ENCODE results near the gene SEMA3C. TPM values are rescaled to one million over a fixed set of nuclear protein-coding genes. Genes with fewer than 3 reads are reported as not detected.

The SEMA3C gene
- total RNA-seq, 1 experiment from 2014 or later: 39.3 TPM

DNA sequence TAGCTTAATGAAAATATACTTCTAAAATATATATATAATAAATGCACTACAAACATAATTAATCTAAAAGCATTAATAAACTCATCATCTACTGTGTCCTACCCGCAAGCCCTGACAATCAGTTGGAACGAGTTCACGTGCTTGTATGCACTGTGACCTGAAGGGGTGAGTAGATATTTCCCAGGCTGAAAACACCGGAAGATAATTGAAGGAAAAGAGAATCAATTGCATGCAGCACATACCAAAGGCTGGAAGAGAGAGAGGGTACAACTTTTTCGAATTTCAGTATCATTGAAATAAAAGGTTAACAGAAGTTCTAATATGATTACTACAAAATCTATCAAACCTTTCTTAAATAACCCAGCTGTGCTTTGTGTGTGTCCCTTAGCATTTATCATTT, 94.6 kb downstream of the SEMA3C start:
- no peaks in the 10 kb centered on the region for H3K9me3 ChIP-seq (replicated peaks)
- no peaks in the 10 kb centered on the region for H3K27me3 ChIP-seq
- DNase-seq: no peak
- no peaks in the 10 kb centered on the region; the same call in 1 of the 2 replicates for H3K4me1 ChIP-seq
- peaks cover 23% of the 10 kb centered on the region for H3K36me3 ChIP-seq
- no peak overlapping the region for H3K4me3 ChIP-seq
- H3K27ac ChIP-seq: no peak overlapping the region

DNA sequence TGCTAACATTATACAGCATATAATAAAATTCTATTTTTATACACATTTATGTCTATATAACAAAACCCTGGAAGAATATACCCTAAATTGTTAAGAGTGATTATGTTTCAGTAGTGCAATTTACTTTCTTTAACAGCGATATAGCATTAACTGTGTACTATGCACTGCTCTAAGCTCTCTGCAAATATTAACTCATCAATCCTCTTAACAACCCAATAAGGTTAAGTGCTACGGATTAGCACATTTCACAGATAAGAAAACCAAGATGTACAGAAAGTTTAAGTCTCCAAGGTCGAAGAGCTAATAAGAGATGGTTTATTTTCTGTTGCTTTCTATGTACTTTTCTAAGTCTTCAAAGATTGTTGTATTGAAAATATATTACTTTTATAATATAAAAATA, 95.8 kb downstream of the SEMA3C start:
- no peaks in the 10 kb centered on the region; the same call in 1 of the 2 replicates for H3K4me1 ChIP-seq
- H3K27me3 ChIP-seq: no peaks in the 10 kb centered on the region
- H3K4me3 ChIP-seq: no peak overlapping the region
- no peak for DNase-seq
- H3K36me3 ChIP-seq: peaks cover 22% of the 10 kb centered on the region
- no peaks in the 10 kb centered on the region for H3K9me3 ChIP-seq (replicated peaks)
- H3K27ac ChIP-seq: no peak overlapping the region

DNA sequence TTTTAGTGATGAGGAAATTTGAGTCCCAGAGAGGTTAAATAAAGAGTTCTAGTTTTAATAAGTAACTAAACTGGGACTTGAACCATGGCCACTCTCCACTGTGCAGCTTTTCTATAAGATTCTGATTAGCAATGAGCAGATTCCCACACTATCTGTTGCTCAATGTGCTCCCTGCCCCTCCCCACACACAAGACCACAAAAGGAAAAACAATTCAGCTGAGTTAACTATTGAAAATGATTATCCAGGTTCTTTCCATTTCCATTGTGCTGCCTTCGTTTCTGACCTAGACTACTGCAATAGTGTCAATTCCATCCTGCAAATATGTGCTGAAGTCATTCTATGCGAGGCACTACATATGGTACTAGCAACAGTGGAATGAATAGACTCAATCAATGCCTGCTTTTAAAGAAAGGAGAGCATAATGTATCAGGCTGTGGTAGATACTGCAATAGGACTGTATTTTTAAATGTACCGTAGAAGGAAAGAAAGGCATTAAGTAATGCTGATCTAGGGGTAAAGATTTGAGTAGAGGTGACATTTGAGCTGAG, 97.0 kb downstream of the SEMA3C start:
- no peak overlapping the region for H3K4me3 ChIP-seq
- H3K4me1 ChIP-seq: no peaks in the 10 kb centered on the region; the same call in none of the 2 replicates
- H3K27me3 ChIP-seq: no peaks in the 10 kb centered on the region
- no peak overlapping the region for H3K27ac ChIP-seq
- no peaks in the 10 kb centered on the region for H3K9me3 ChIP-seq (replicated peaks)
- DNase-seq: no peak
- H3K36me3 ChIP-seq: peaks cover 18% of the 10 kb centered on the region

DNA sequence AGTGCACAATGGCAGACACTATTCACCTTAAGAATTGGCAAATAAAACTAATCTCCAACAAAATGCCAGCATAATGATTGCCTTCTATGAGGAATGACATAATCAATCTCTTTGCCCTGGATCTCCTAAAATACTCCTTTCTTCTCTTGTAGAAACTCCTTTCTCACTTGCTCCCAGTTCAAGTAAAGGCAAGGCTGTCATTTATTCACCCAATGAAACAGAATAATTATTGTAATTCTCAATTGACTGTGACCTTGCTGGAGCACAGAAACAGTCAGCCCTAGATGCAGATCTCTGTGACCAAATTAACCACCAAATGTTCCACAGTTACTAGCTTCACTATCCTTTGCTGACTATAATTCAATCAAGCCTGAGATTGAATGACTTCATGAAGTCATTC, 99.3 kb downstream of the SEMA3C start:
- Histone ChIP-seq H3K9me3 (replicated peaks) (no peaks in the 10 kb centered on the region), H3K27me3 (no peaks in the 10 kb centered on the region), H3K4me3 (no peak overlapping the region), H3K27ac (no peak overlapping the region), H3K4me1 (no peaks in the 10 kb centered on the region; the same call in 1 of the 2 replicates), H3K36me3 (peaks cover 25% of the 10 kb centered on the region)
- DNase-seq: no peak

DNA sequence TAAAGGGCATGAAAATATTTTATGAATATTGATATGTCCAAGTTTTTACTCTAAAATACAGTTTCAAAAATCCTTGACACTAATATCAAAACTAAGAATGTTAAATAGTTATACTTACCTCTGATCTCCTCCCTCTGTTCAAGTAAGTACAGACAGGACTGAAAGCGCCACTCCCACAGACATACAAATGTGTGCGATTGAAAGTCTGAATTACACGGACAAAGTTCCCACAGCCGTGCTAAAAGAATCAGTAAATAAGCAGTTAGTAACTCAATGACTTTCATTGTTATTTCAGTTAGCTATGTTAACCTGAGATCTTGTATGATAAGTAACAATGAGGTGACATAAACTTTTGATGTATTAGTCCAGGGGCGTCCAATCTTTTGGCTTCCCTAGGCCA, 100.7 kb downstream of the SEMA3C start:
- no peak for DNase-seq
- no peak overlapping the region for H3K27ac ChIP-seq
- H3K9me3 ChIP-seq (replicated peaks): no peaks in the 10 kb centered on the region
- H3K27me3 ChIP-seq: no peaks in the 10 kb centered on the region
- no peaks in the 10 kb centered on the region; the same call in 1 of the 2 replicates for H3K4me1 ChIP-seq
- no peak overlapping the region for H3K4me3 ChIP-seq
- peaks cover 30% of the 10 kb centered on the region for H3K36me3 ChIP-seq

DNA sequence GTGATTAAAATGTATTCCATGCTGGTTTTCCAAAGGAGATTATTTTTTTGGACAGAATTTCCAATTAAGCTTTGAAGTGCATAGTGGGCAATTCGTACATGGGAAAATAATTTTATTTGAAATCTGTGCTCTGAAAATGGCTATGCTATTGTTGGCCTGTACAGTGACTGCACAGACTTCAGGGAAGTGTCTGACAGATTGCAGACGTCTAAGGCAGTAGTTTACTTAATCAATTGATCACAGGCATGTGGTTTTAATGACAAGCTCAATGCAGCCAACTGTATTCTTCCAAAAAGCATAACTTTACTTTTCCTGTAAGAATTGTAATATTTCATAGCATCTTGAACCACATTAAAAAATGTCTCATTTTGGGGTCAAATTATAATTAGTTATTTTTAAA, 102.0 kb downstream of the SEMA3C start:
- Histone ChIP-seq H3K4me3 (no peak overlapping the region), H3K27ac (no peak overlapping the region)

DNA sequence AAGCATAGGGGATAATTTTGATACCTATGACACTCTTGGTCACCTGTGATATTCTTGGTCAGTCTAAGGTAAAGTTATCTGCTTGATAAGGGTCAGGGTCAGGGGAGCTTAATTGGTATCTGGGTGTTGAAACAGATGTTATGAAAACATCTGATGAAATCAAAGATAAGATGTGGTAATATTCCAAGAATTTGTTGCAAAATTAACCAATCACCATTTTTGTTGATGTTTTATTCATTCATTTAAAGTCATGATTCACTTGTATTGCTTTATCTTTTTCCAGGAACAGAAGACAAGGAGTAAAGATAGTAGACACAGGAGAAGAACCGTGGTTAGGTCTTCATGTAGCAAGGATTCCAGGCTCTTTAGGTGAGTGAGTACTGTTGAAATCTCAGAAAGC, 103.1 kb downstream of the SEMA3C start:
- no peaks in the 10 kb centered on the region; the same call in 1 of the 2 replicates for H3K4me1 ChIP-seq
- H3K27ac ChIP-seq: no peak overlapping the region
- peaks cover 30% of the 10 kb centered on the region for H3K36me3 ChIP-seq
- H3K9me3 ChIP-seq (replicated peaks): no peaks in the 10 kb centered on the region
- no peaks in the 10 kb centered on the region for H3K27me3 ChIP-seq
- H3K4me3 ChIP-seq: no peak overlapping the region
- no peak for DNase-seq

More for the DNA sequence above, 102.0 kb downstream of the SEMA3C start:
- peaks cover 30% of the 10 kb centered on the region for H3K36me3 ChIP-seq
- no peak for DNase-seq
- H3K4me1 ChIP-seq: no peaks in the 10 kb centered on the region; the same call in 1 of the 2 replicates
- no peaks in the 10 kb centered on the region for H3K27me3 ChIP-seq
- no peaks in the 10 kb centered on the region for H3K9me3 ChIP-seq (replicated peaks)

DNA sequence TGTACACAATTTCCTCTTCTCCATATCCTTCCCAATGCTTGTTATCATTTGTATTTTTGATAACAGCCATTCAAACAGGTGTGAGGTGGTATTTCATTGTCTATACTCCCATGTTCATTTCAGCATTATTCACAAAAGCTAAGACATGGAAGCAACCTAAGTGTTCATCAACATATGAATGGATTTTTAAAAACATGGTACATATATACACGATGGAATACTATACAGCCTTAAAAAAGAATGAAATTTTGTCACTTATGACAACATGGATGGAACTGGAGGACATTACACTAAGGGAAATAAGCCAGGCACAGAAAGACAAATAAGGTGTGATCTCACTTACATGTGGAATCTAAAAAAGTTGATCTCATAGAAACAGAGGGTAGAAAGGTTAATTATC, 109.3 kb downstream of the SEMA3C start:
- H3K4me1 ChIP-seq: peaks cover 18% of the 10 kb centered on the region
- no peak overlapping the region for H3K27ac ChIP-seq

DNA sequence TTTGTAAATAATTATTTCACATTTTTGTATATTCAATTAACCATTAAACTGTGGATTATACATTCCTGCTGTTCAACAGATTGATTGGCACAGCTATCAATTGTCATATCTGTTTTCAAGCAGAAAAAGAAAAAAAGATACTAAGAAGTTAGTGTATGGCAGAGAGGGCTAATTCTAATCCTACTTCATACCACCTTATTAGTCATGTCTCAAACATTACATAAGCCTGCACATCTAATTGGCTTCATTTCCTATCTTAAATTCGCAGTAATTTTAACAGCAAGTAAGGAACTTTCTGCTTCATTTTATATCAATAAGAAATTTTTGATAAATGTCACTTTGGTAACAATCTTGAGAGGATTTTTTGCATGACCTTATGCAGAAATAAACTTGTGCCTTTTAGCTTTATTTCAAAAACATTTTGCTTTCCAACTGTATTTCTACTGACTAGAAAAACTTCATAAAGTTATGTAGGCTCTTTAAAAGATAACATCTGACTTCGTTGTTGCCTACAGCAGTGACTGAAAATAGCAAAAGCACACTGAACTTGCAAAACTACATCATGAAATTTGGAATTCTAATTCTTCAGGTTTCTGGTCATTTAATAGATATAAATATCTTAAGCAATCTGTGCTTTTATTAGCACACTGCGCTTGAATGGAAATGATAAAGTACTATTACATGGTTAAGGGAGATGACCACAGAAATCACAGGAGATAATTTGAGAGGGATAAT, 111.5 kb downstream of the SEMA3C start:
- Histone ChIP-seq H3K27me3 (no peaks in the 10 kb centered on the region), H3K4me1 (peaks cover 18% of the 10 kb centered on the region), H3K9me3 (replicated peaks) (peaks cover 5% of the 10 kb centered on the region; the same call in 1 of the 2 replicates), H3K4me3 (no peak overlapping the region), H3K27ac (peak overlapping the region; percentile 48), H3K36me3 (peaks cover 24% of the 10 kb centered on the region)
- peak in 1 of 2 experiments; percentile 26 for DNase-seq

More for the DNA sequence above, 109.3 kb downstream of the SEMA3C start:
- peaks cover 27% of the 10 kb centered on the region for H3K36me3 ChIP-seq
- H3K4me3 ChIP-seq: no peak overlapping the region
- H3K9me3 ChIP-seq (replicated peaks): peaks cover 5% of the 10 kb centered on the region; the same call in 1 of the 2 replicates
- no peaks in the 10 kb centered on the region for H3K27me3 ChIP-seq
- DNase-seq: no peak

DNA sequence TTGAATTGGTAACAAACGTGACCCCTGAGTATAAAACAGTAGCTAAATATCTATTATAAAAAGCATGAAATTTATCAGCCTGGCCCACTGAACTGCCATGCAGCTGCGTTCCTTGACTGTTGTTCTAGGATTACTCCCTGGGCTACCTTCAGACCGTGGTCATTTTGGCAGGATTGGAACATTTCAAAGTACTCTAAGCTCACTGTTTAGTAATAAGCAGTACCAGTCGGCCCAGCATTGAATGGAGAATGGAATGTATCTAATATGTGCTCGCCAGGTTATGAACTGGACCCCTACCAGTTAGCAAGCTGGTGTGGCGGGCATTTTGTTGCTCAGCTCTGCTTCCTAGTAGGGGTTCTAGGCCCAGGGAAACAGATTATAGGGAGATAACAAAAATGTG, 112.2 kb downstream of the SEMA3C start:
- H3K27ac ChIP-seq: peak overlapping the region; percentile 48; the same call in 1 of the 2 replicates
- H3K36me3 ChIP-seq: peaks cover 24% of the 10 kb centered on the region
- peak in 1 of 2 experiments; percentile 28 for DNase-seq
- no peaks in the 10 kb centered on the region for H3K27me3 ChIP-seq
- H3K4me3 ChIP-seq: no peak overlapping the region
- peaks cover 18% of the 10 kb centered on the region for H3K4me1 ChIP-seq
- H3K9me3 ChIP-seq (replicated peaks): peaks cover 5% of the 10 kb centered on the region; the same call in 1 of the 2 replicates

DNA sequence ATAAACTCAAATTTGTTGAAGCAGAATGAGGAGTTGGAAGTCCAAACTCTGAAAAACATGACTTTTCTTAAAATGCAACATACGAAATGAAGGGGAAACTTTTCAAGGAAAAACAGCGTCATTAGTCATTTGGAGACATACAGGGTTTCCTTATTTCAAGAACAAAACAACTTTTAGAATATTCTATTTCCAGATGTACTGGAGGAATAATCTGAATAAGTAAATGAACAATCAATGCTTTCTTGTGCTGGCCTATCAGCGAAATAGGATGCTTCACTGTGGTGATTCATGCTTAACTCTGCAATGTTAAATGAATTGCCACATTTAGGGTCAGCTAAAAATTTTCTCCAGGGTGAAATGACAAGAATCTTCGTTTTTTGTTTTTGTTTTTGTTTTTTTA, 114.3 kb downstream of the SEMA3C start:
- H3K27me3 ChIP-seq: no peaks in the 10 kb centered on the region
- H3K27ac ChIP-seq: no peak overlapping the region
- peaks cover 18% of the 10 kb centered on the region for H3K4me1 ChIP-seq
- DNase-seq: no peak
- peaks cover 27% of the 10 kb centered on the region for H3K36me3 ChIP-seq
- peaks cover 3% of the 10 kb centered on the region; the same call in 1 of the 2 replicates for H3K9me3 ChIP-seq (replicated peaks)
- no peak overlapping the region for H3K4me3 ChIP-seq

DNA sequence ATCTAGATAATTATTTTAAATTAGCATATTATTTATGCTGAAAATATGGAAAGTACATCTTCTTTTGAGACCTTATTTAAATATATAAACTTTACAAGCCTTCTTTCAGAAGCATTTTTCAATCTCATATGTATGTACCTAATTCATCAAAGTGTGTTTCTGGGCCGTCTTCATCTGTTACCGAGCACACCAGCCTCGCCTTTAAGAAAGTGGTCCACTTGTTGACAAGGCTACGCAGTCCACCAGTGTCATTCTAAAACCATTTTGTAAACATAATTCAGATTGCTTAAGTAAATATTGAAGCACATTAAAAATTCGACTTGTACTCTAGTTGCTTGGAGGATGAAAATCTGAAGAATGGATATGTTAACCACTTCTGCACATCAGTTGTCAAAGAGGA, 116.3 kb downstream of the SEMA3C start:
- H3K9me3 ChIP-seq (replicated peaks): no peaks in the 10 kb centered on the region
- H3K27ac ChIP-seq: no peak overlapping the region
- no peaks in the 10 kb centered on the region for H3K27me3 ChIP-seq
- H3K36me3 ChIP-seq: peaks cover 31% of the 10 kb centered on the region
- no peak for DNase-seq
- peaks cover 12% of the 10 kb centered on the region for H3K4me1 ChIP-seq
- no peak overlapping the region for H3K4me3 ChIP-seq

DNA sequence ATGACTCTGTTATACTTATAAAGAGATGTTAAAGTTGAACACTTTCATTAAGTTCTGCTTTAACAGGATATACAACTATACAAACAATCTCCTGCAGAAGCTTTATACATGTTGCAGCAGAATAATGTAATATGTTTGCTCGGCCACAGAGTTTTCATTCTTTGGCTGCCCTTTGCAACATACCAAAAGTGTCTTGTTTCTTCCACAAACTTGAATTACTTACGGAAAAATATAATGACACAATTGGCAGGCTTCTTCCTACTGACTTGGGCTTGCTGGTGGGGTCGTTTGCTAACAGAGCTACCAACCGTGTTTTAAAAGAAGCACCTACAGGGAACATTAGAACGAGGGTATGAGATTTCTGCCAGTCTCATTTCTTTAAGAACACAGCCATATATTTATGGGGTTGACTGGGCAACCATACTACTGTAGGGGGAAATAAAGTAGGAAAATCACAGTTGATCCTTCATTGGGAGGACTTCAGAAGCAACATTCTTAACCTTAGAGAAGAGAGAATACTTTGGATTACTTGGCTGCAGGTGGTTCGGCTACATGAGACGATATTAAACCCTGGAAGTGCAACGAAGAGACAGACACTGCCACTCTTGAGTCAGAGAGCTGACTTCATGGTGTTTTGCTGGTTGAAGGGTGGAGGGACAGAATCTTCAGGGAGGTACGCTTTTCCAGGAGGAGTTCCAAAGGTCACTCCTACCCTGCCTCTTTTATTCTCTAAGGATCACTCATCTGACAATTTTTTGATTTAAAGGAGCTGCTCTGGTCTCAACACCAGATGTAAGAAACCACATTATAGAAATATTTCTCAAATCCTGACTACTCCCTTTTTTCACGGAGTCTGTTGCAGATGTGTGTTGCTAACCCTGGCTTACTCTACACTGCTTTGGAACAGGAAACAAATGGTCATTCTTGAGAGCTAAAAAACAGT, 123.9 kb downstream of the SEMA3C start:
- DNase-seq: no peak

DNA sequence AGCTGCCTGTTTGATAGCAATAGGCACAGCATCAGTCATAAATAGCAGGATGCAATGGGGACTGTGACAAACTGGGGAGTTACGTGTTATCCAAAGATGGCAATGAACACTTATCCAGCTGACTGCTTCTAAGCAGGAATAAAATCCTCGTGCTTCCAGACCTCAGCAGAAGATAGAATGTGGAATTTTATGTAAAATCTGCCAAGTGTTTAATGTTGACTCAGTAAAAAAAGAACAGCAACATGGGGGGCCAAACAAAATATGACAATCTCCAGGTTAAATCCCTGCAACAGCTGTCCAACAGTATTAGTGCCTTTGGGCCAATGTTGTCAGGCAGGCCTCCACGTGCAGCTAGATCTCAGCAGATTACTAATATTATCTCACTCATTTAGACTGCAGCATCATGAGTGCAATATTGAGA, 127.3 kb downstream of the SEMA3C start:
- H3K9me3 ChIP-seq (replicated peaks): no peaks in the 10 kb centered on the region
- peaks cover 10% of the 10 kb centered on the region for H3K36me3 ChIP-seq
- no peaks in the 10 kb centered on the region for H3K27me3 ChIP-seq
- DNase-seq: peak; percentile 75 to 86
- H3K4me1 ChIP-seq: peaks cover 14% of the 10 kb centered on the region
- peak overlapping the region; percentile 25; the same call in 1 of the 2 replicates for H3K27ac ChIP-seq
- H3K4me3 ChIP-seq: no peak overlapping the region

More for the DNA sequence above, 123.9 kb downstream of the SEMA3C start:
- Histone ChIP-seq H3K27me3 (no peaks in the 10 kb centered on the region), H3K9me3 (replicated peaks) (no peaks in the 10 kb centered on the region), H3K4me1 (peaks cover 14% of the 10 kb centered on the region), H3K27ac (no peak overlapping the region), H3K4me3 (no peak overlapping the region), H3K36me3 (peaks cover 16% of the 10 kb centered on the region)

All from SJCRH30 (cell line).